Measurements from ENCODE around the gene PRKAG2.

DNA sequence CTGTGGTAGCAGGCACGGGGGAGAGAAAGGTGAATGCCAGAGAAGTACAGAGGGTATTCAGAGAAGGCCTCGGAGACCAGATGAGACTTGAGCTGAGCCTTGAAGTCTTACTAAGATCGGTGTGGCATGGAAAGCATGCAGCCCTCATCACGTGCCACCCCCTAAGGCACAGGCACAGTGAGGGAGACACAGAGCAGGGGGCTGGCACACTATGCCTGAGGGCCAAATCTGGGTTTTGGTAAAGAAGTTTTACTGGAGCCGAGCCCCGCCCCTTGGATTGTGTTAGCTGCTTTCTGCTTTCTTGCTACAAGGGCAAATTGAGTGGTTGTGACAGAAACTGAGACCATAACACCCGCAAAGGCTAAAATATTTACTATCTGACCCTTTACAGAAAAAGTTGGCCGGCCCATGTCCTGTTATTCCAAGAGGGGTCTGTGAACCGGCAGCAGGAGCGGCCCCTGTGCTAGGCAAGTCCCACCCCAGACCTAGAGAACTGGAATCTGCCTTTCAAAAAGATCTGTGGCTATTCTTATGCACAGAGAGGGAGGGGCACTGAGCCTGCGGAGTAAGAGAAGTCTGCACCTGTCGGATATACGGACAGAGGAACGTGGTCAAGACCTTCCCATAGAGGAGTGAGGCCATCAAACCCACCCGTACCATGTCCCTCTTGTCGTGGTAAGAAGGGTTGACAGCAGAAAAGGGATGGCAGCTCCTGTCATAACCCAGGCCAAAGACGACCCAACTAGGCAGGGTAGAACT is 247.9 kb downstream of the PRKAG2 start:
- TF ChIP-seq POLR2AphosphoS5 (IDR thresholded peaks at IDR 0.05; ENCODE audit: low read depth, low read length) (no peak), POLR2A (IDR thresholded peaks at IDR 0.05; ENCODE audit: low read depth, low read length) (no peak), TAF1 (IDR thresholded peaks at IDR 0.05; ENCODE audit: low read depth, low read length) (no peak)

Measured in GM12891 (cell line).